Mammary epithelial cell (primary cell): ENCODE data around the gene EIF4ENIF1.

Source experiments
- CTCF ChIP-seq, 2 donors: IDR thresholded peaks in 1 of 2; conservative IDR thresholded peaks in 1 of 2; 2 replicates each; pipeline ENCODE4 v1.5.1; 2011 to 2012; ENCODE audit warnings: inconsistent platforms in 2 of 2, low read length in 2 of 2, mild to moderate bottlenecking in 2 of 2, control low read depth in 1 of 2, low read depth in 1 of 2; ENCODE audit not compliant: insufficient read depth in 1 of 2; ENCODE audit errors: extremely low read depth in 1 of 2
- EZH2 ChIP-seq: IDR thresholded peaks from 2 replicates; pipeline ENCODE4 v1.6.1; 2012; ENCODE audit warnings: low read length, inconsistent platforms, borderline replicate concordance

GRCh38 chr22:31425331-31426050, 64.2 kb downstream of the EIF4ENIF1 start:
- TF ChIP-seq EZH2 = no peak
- no peak for TF ChIP-seq CTCF (conservative IDR thresholded peaks at IDR 0.05 in 1 of 2, IDR thresholded peaks at IDR 0.05 in 1 of 2; ENCODE audit: extremely low read depth in 1 of 2, insufficient read depth in 1 of 2, low read depth in 1 of 2, low read length in 2 of 2)
